ENCODE data around the gene TSC1. TPM values are rescaled to one million over a fixed set of nuclear protein-coding genes. Genes with fewer than 3 reads are reported as not detected.

The TSC1 gene
- total RNA-seq, 1 experiment from 2014 or later, result 40.9 TPM

DNA sequence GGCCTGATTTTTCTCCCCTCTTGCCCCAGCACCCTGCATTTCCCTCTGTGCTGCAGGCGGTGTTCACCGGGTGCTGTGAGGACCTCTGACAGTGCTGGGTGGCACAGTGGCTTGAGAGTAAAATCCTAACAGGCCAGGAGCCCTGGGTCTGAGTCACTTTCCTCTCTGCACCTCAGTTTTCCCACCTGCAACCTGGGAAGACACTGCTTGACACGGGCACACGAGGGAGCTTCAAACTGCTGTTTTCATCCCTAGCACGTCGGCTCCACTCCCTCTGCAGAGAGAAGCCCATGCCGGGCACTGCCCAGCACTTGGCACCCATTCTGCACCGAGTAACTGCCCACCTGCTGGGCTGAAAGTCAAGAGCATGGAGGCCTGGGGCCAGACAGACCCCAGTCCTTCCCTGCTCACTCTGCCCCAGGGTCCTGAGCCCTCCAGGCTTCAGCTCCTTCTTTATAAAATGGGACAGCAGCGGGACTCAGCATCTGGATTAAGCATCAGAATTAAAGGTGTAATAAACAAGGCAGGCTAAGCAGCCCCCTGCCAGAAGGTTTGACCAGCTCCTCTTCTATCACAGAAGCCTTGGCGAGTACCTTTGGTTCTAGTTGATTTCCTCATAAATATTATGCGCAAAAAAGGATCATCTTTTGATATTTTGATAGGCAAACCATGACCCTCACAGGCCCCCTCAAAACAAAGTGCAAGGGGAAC lies 39.2 kb upstream of the TSC1 start:
- ChIA-PET CTCF (no interaction called here), POLR2A (ENCODE audit: low non-redundant PET) (no interaction called here)
- BruUV-seq (replicated peaks), result no TSS peak
- no peak overlapping the region for H3K4me3 ChIP-seq (ENCODE audit: low read depth, low read length, poor library complexity, severe bottlenecking)
- no peaks in the 10 kb centered on the region for H3K4me1 ChIP-seq (ENCODE audit: insufficient read depth, low read length, poor library complexity, severe bottlenecking)
- no peak overlapping the region for H3K27ac ChIP-seq (ENCODE audit: low read depth, low read length, poor library complexity, severe bottlenecking)
- no peaks in the 10 kb centered on the region for H3K36me3 ChIP-seq (ENCODE audit: insufficient read depth, low read length, poor library complexity, severe bottlenecking)
- H3K27me3 ChIP-seq (replicated peaks; ENCODE audit: insufficient read depth, low read depth, low read length, poor library complexity), result peaks cover 67% of the 10 kb centered on the region
- intact Hi-C loops (cut with micrococcal nuclease; ENCODE audit: unreplicated experiment), result no loop called here
- no peak for TF ChIP-seq EZH2 (IDR thresholded peaks at IDR 0.05; ENCODE audit: borderline replicate concordance, low read depth, low read length, poor library complexity, severe bottlenecking)
- TF ChIP-seq, protein P1, sequence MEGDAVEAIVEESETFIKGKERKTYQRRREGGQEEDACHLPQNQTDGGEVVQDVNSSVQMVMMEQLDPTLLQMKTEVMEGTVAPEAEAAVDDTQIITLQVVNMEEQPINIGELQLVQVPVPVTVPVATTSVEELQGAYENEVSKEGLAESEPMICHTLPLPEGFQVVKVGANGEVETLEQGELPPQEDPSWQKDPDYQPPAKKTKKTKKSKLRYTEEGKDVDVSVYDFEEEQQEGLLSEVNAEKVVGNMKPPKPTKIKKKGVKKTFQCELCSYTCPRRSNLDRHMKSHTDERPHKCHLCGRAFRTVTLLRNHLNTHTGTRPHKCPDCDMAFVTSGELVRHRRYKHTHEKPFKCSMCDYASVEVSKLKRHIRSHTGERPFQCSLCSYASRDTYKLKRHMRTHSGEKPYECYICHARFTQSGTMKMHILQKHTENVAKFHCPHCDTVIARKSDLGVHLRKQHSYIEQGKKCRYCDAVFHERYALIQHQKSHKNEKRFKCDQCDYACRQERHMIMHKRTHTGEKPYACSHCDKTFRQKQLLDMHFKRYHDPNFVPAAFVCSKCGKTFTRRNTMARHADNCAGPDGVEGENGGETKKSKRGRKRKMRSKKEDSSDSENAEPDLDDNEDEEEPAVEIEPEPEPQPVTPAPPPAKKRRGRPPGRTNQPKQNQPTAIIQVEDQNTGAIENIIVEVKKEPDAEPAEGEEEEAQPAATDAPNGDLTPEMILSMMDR (conservative IDR thresholded peaks at IDR 0.05; ENCODE audit: low read depth, low read length), result no peak
- no peak for DNase-seq (ENCODE audit: low spot score)
- H3K9me3 ChIP-seq (ENCODE audit: low read depth, low read length, poor library complexity, severe bottlenecking), result no peaks in the 10 kb centered on the region

DNA sequence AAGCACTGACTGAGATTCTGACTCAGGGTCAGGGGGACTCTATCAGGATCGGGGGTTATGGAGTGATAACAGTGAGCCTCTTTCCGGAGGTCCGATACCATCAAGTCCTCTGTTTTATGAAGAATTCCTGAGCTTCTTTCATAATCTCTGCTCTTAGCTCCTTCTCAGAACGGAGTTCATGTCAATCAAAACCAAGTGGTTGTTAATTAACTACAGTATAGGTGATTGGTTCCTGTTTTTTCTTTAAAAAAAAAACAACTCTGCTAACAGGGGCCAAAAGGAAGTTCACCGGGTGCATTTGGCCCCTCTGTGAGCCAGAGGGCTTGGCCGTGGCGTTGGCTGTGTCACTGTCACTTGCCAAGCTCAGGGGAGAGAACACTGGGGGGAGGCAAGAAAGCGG lies 38.0 kb upstream of the TSC1 start:
- ChIA-PET POLR2A (ENCODE audit: low non-redundant PET) (no interaction called here), CTCF (no interaction called here)

DNA sequence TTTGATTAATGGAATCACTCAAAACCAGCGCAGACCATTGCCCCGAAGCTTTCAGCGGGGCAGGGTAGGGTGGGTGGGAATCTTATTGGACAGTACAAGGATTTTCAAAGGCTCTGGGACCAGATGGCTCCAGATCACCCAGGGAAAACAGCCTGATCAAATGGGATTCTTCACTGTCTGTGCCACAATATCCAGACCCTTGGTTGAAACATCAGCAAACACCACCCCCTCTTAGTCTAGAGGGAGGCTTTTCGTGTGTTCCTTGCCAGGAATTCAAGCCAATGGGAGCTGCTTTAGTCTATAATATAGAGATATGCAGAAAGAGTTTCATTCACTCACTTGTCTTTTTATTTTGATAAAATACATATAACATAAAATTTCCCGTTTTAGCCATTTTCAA lies 35.7 kb upstream of the TSC1 start:
- intact Hi-C loops (cut with micrococcal nuclease; ENCODE audit: unreplicated experiment), result no loop called here
- Histone ChIP-seq H3K27ac (ENCODE audit: low read depth, low read length, poor library complexity, severe bottlenecking) (no peak overlapping the region), H3K4me3 (ENCODE audit: low read depth, low read length, poor library complexity, severe bottlenecking) (no peak overlapping the region), H3K36me3 (ENCODE audit: insufficient read depth, low read length, poor library complexity, severe bottlenecking) (no peaks in the 10 kb centered on the region), H3K27me3 (replicated peaks; ENCODE audit: insufficient read depth, low read depth, low read length, poor library complexity) (peaks cover 80% of the 10 kb centered on the region), H3K4me1 (ENCODE audit: insufficient read depth, low read length, poor library complexity, severe bottlenecking) (no peaks in the 10 kb centered on the region), H3K9me3 (ENCODE audit: low read depth, low read length, poor library complexity, severe bottlenecking) (no peaks in the 10 kb centered on the region)
- no TSS peak for BruUV-seq (replicated peaks)
- CTCF ChIA-PET, result no interaction called here
- POLR2A ChIA-PET (ENCODE audit: low non-redundant PET), result no interaction called here
- no peak for DNase-seq (ENCODE audit: low spot score)
- TF ChIP-seq, protein P1 (conservative IDR thresholded peaks at IDR 0.05; ENCODE audit: low read depth, low read length), result no peak
- TF ChIP-seq EZH2 (IDR thresholded peaks at IDR 0.05; ENCODE audit: borderline replicate concordance, low read depth, low read length, poor library complexity, severe bottlenecking), result no peak

More for the DNA sequence above, 38.0 kb upstream of the TSC1 start:
- no peak for TF ChIP-seq EZH2 (IDR thresholded peaks at IDR 0.05; ENCODE audit: borderline replicate concordance, low read depth, low read length, poor library complexity, severe bottlenecking)
- TF ChIP-seq, protein P1 (conservative IDR thresholded peaks at IDR 0.05; ENCODE audit: low read depth, low read length), result no peak
- Histone ChIP-seq H3K27me3 (replicated peaks; ENCODE audit: insufficient read depth, low read depth, low read length, poor library complexity) (peaks cover 78% of the 10 kb centered on the region), H3K4me1 (ENCODE audit: insufficient read depth, low read length, poor library complexity, severe bottlenecking) (no peaks in the 10 kb centered on the region), H3K9me3 (ENCODE audit: low read depth, low read length, poor library complexity, severe bottlenecking) (no peaks in the 10 kb centered on the region), H3K27ac (ENCODE audit: low read depth, low read length, poor library complexity, severe bottlenecking) (no peak overlapping the region), H3K36me3 (ENCODE audit: insufficient read depth, low read length, poor library complexity, severe bottlenecking) (no peaks in the 10 kb centered on the region), H3K4me3 (ENCODE audit: low read depth, low read length, poor library complexity, severe bottlenecking) (no peak overlapping the region)
- intact Hi-C loops (cut with micrococcal nuclease; ENCODE audit: unreplicated experiment), result no loop called here
- no peak for DNase-seq (ENCODE audit: low spot score)
- BruUV-seq (replicated peaks), result no TSS peak

Data from A673 (cell line).